ENCODE results near the gene PRKX.
"Not testable (repeated sequence)": the region's sequence is repeated elsewhere in the genome, so short reads cannot be mapped to it uniquely, and the experiment has no call there.

Gene PRKX

DNA sequence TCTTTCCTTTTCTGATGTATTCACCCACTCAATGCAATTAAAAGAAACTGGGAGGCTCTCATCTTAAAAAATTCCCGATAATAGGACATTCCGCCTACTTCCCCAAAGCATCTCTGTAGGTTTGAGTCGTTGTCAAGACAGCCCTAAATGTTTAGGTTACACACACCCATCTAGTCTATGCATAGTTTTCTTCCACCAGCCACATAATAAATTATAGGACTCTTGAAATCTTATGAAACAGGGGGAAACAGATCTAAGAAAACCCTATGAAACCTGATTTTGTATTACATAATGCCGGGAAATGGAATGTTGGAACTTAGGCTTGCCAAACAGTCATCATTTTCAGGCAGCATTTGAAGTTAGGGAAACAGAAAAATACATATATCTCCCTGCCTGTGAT lies 150.0 kb downstream of the PRKX start:
- DNase-seq: no peak

DNA sequence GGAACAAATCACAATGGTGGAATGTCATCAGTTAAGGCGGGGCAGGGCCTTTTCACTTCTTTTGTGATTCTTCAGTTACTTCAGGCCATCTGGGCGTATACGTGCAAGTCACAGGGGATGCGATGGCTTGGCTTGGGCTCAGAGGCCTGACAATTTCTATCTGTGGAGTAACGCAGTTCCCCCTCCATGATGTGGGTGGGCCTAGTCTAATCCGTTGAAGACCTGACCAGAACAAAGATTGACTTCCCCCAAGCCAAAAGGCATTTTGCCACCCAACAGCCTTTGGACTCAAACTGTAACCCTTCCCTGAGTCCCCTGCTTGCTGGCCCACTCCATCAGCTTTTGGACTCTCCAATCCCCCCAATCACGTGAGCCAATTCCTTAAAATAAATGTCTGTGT lies 153.4 kb downstream of the PRKX start:
- not testable (repeated sequence) for DNase-seq

All from NCI-H1092 (cell line).